ENCODE results near the gene USP7.

GRCh38 chr16:8877894-8878522, 85.7 kb downstream of the USP7 start:
- no peak for TF ChIP-seq CTCF (IDR thresholded peaks at IDR 0.05)
- no peak for TF ChIP-seq POLR2A (IDR thresholded peaks at IDR 0.05)
- no peak for TF ChIP-seq POLR2AphosphoS5 (IDR thresholded peaks at IDR 0.05)

Data from breast epithelium (tissue), 3 donors.